ENCODE data around the gene APCDD1L.

GRCh38 chr20:58500256-58500655, 14.9 kb downstream of the APCDD1L start:
- no peak for TF ChIP-seq CTCF (conservative IDR thresholded peaks at IDR 0.05; ENCODE audit: low read length)
- no peak for TF ChIP-seq EZH2phosphoT487 (IDR thresholded peaks at IDR 0.05; ENCODE audit: borderline replicate concordance)

Measured in Loucy (cell line).